CD4-positive, alpha-beta T cell treated with Interleukin-4 for 4 hours (primary cell): ENCODE data around the gene LZTFL1.

ENCODE experiments used
- DNase-seq: peaks from one replicate; pipeline ENCODE4 v3.0.0-alpha.2; 2020

LZTFL1 gene

GRCh38 chr3:45782381-45782780 lies 59.5 kb downstream of the LZTFL1 start:
- no peak for DNase-seq

GRCh38 chr3:45781841-45782240 lies 60.1 kb downstream of the LZTFL1 start:
- no peak for DNase-seq

GRCh38 chr3:45781271-45781670 lies 60.6 kb downstream of the LZTFL1 start:
- no peak for DNase-seq

GRCh38 chr3:45779746-45780735 lies 61.9 kb downstream of the LZTFL1 start:
- no peak for DNase-seq

- no peak for DNase-seq
Measured at GRCh38 chr3:45778761-45779201, 63.1 kb downstream of the LZTFL1 start.

- DNase-seq, result no peak
Measured at GRCh38 chr3:45777746-45778386, 64.1 kb downstream of the LZTFL1 start.

GRCh38 chr3:45777111-45777745 lies 64.7 kb downstream of the LZTFL1 start:
- DNase-seq, result no peak

GRCh38 chr3:45776611-45777010 lies 65.3 kb downstream of the LZTFL1 start:
- no peak for DNase-seq

GRCh38 chr3:45776301-45776595 lies 65.7 kb downstream of the LZTFL1 start:
- DNase-seq, result no peak

GRCh38 chr3:45775571-45776300 lies 66.2 kb downstream of the LZTFL1 start:
- DNase-seq, result no peak

- no peak for DNase-seq
Measured at GRCh38 chr3:45774581-45775521, 67.1 kb downstream of the LZTFL1 start.

GRCh38 chr3:45773714-45774449 lies 68.0 kb downstream of the LZTFL1 start:
- no peak for DNase-seq
